Fibroblast of lung (primary cell): ENCODE results near the gene CFAP57. TPM values are rescaled to one million over a fixed set of nuclear protein-coding genes. Genes with fewer than 3 reads are reported as not detected.

Experiments used
- DNase-seq, 2 donors: peaks; one replicate each; pipeline versions ENCODE4 v3.0.0 to v3.0.0-alpha.2; 2010; ENCODE audit warnings: low read depth in 2 of 2
- H2AFZ ChIP-seq: 2 replicates; pipeline ENCODE4 v1.5.1; 2012; ENCODE audit warnings: low read length, control low read depth, inconsistent platforms
- H3K27ac ChIP-seq: 2 replicates; pipeline ENCODE4 v1.5.1; 2011; ENCODE audit warnings: low read length, control low read depth; ENCODE audit not compliant: insufficient read depth
- H3K27me3 ChIP-seq: 2 replicates; pipeline ENCODE4 v1.5.1; 2011; ENCODE audit warnings: mild to moderate bottlenecking, low read length; ENCODE audit not compliant: control insufficient read depth, insufficient read depth
- H3K36me3 ChIP-seq: 2 replicates; pipeline ENCODE4 v1.5.1; 2011; ENCODE audit warnings: low read length; ENCODE audit not compliant: control insufficient read depth, insufficient read depth
- H3K4me1 ChIP-seq: 2 replicates; pipeline ENCODE4 v1.5.1; 2011; ENCODE audit warnings: low read length; ENCODE audit not compliant: control insufficient read depth, insufficient read depth; ENCODE audit errors: extremely low read depth
- H3K4me2 ChIP-seq: 2 replicates; pipeline ENCODE4 v1.5.1; 2011; ENCODE audit warnings: low read length, control low read depth; ENCODE audit not compliant: insufficient read depth; ENCODE audit errors: extremely low read depth
- H3K4me3 ChIP-seq, 4 experiments: fragments of 200-600 bp in 1 of 4; sonication (generic) in 1 of 4; replicated peaks in 1 of 4; 2 replicates each; pipeline ENCODE4 v1.5.1; 2011 to 2016; ENCODE audit warnings: low read length in 4 of 4, low read depth in 3 of 4, mild to moderate bottlenecking in 3 of 4, control low read depth in 2 of 4, inconsistent platforms in 1 of 4, mixed read lengths in 1 of 4; ENCODE audit not compliant: insufficient read depth in 1 of 4; ENCODE audit errors: control extremely low read depth in 1 of 4
- H3K79me2 ChIP-seq: 2 replicates; pipeline ENCODE4 v1.5.1; 2012; ENCODE audit warnings: mild to moderate bottlenecking, low read length, inconsistent platforms; ENCODE audit not compliant: control insufficient read depth, insufficient read depth
- H3K9ac ChIP-seq: 2 replicates; pipeline ENCODE4 v1.5.1; 2011; ENCODE audit warnings: mild to moderate bottlenecking, low read length, control low read depth; ENCODE audit not compliant: insufficient read depth
- H3K9me3 ChIP-seq: 2 replicates; pipeline ENCODE4 v1.5.1; 2012; ENCODE audit warnings: low read depth, low read length; ENCODE audit not compliant: control insufficient read depth, insufficient read depth
- H4K20me1 ChIP-seq: 2 replicates; pipeline ENCODE4 v1.5.1; 2011; ENCODE audit warnings: low read length; ENCODE audit not compliant: control insufficient read depth, insufficient read depth; ENCODE audit errors: extremely low read depth
- EZH2 ChIP-seq: IDR thresholded peaks from 2 replicates; pipeline ENCODE4 v1.5.1; 2012; ENCODE audit warnings: low read length, control low read depth, mild to moderate bottlenecking; ENCODE audit errors: missing control alignments
- polyA plus RNA-seq, 2 donors: library from polyadenylated mRNA; depleted of rRNA in 1 of 2; stranded (reverse) in 1 of 2; unstranded in 1 of 2; fragments of >200 nt; gene quantifications; 2 replicates each; pipeline ENCODE4 v1.2.1, GENCODE V29; 2011 to 2012; ENCODE audit warnings: missing spikeins in 1 of 2
- total RNA-seq: library from RNA; depleted of rRNA; stranded (reverse); fragments of >200 nt; gene quantifications from 2 replicates; pipeline ENCODE4 v1.2.1, GENCODE V29; 2014
- TF ChIP-seq, protein P1 (sequence below), 2 donors: IDR thresholded peaks in 1 of 2; conservative IDR thresholded peaks in 1 of 2; 1 replicate in 1 of 2; 2 replicates in 1 of 2; pipeline ENCODE4 v1.5.1; 2011 to 2012; ENCODE audit warnings: low read length in 2 of 2, control low read depth in 1 of 2, inconsistent platforms in 1 of 2, low read depth in 1 of 2, mild to moderate bottlenecking in 1 of 2

Gene CFAP57
- total and polyA plus RNA-seq, 2 donors (not counting 1 experiment from before 2014, with no cell fraction given), result 0.17 to 0.22 TPM

- H3K36me3 ChIP-seq, result no peaks in the 10 kb centered on the region
- no peaks in the 10 kb centered on the region for H3K9me3 ChIP-seq
- H3K79me2 ChIP-seq, result no peaks in the 10 kb centered on the region
- H3K27me3 ChIP-seq, result peaks cover 3% of the 10 kb centered on the region
- no peaks in the 10 kb centered on the region for H3K4me1 ChIP-seq
- H3K4me2 ChIP-seq, result no peak overlapping the region
- no peak overlapping the region for H3K4me3 ChIP-seq
- no peak for DNase-seq
- H4K20me1 ChIP-seq, result no peaks in the 10 kb centered on the region
- H3K27ac ChIP-seq, result no peak overlapping the region
- TF ChIP-seq, protein P1, sequence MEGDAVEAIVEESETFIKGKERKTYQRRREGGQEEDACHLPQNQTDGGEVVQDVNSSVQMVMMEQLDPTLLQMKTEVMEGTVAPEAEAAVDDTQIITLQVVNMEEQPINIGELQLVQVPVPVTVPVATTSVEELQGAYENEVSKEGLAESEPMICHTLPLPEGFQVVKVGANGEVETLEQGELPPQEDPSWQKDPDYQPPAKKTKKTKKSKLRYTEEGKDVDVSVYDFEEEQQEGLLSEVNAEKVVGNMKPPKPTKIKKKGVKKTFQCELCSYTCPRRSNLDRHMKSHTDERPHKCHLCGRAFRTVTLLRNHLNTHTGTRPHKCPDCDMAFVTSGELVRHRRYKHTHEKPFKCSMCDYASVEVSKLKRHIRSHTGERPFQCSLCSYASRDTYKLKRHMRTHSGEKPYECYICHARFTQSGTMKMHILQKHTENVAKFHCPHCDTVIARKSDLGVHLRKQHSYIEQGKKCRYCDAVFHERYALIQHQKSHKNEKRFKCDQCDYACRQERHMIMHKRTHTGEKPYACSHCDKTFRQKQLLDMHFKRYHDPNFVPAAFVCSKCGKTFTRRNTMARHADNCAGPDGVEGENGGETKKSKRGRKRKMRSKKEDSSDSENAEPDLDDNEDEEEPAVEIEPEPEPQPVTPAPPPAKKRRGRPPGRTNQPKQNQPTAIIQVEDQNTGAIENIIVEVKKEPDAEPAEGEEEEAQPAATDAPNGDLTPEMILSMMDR (conservative IDR thresholded peaks at IDR 0.05 in 1 of 2, IDR thresholded peaks at IDR 0.05 in 1 of 2; ENCODE audit: low read depth in 1 of 2, low read length in 2 of 2), result no peak
- TF ChIP-seq EZH2, result no peak
- H2AFZ ChIP-seq, result no peak overlapping the region
- H3K9ac ChIP-seq, result no peak overlapping the region
These were observed 110.4 kb downstream of the CFAP57 start for GRCh38 chr1:43282220-43283195.

DNA sequence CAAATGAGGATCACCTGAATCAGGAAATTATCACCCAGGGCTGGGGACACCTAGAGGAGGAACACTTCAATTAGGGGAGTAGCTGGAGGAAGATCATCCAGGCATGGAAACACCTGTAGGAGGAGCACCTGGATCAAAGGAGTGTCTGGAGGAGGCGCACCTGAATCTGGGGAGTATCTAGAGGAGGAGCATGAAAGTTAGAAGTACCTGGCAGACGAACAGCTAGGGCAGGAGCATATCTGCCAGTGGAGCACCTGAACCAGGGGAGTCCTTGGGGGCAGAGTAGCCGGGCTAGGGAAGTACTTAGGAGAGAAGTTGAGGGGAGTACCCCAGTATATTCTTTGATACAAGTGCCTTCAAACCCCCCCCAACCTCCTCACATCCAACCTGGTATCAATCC, 111.9 kb downstream of the CFAP57 start:
- Histone ChIP-seq H3K79me2 (no peaks in the 10 kb centered on the region), H4K20me1 (no peaks in the 10 kb centered on the region), H3K9ac (no peak overlapping the region), H2AFZ (no peak overlapping the region), H3K27me3 (peaks cover 12% of the 10 kb centered on the region), H3K4me1 (no peaks in the 10 kb centered on the region), H3K9me3 (no peaks in the 10 kb centered on the region), H3K27ac (no peak overlapping the region), H3K36me3 (no peaks in the 10 kb centered on the region), H3K4me2 (no peak overlapping the region), H3K4me3 (no peak overlapping the region)
- DNase-seq, result no peak
- TF ChIP-seq, protein P1 (conservative IDR thresholded peaks at IDR 0.05 in 1 of 2, IDR thresholded peaks at IDR 0.05 in 1 of 2; ENCODE audit: low read depth in 1 of 2, low read length in 2 of 2), result no peak
- no peak for TF ChIP-seq EZH2

GRCh38 chr1:43284546-43285110, 112.5 kb downstream of the CFAP57 start:
- no peak overlapping the region for H3K4me3 ChIP-seq
- no peaks in the 10 kb centered on the region for H3K4me1 ChIP-seq
- H3K9ac ChIP-seq, result no peak overlapping the region
- H3K4me2 ChIP-seq, result no peak overlapping the region
- no peaks in the 10 kb centered on the region for H3K9me3 ChIP-seq
- H4K20me1 ChIP-seq, result no peaks in the 10 kb centered on the region
- no peaks in the 10 kb centered on the region for H3K36me3 ChIP-seq
- no peak overlapping the region for H3K27ac ChIP-seq
- H3K27me3 ChIP-seq, result peaks cover 12% of the 10 kb centered on the region
- no peak overlapping the region for H2AFZ ChIP-seq
- TF ChIP-seq, protein P1 (conservative IDR thresholded peaks at IDR 0.05 in 1 of 2, IDR thresholded peaks at IDR 0.05 in 1 of 2; ENCODE audit: low read depth in 1 of 2, low read length in 2 of 2), result no peak
- TF ChIP-seq EZH2, result no peak
- H3K79me2 ChIP-seq, result no peaks in the 10 kb centered on the region
- no peak for DNase-seq
